GM18909 (cell line): Measurements from ENCODE around the gene LINGO4.

ENCODE experiments used
- ATAC-seq: cut with Tn5 transposase; IDR thresholded peaks from one replicate; pipeline ENCODE4 v1.9.1; 2021; ENCODE audit warnings: mild to moderate bottlenecking; ENCODE audit not compliant: unreplicated experiment, poor library complexity

The LINGO4 gene

GRCh38 chr1:151756291-151756690 lies 48.9 kb downstream of the LINGO4 start:
- ATAC-seq, result no peak
